ENCODE measurements around the gene NSUN3.

The NSUN3 gene

DNA sequence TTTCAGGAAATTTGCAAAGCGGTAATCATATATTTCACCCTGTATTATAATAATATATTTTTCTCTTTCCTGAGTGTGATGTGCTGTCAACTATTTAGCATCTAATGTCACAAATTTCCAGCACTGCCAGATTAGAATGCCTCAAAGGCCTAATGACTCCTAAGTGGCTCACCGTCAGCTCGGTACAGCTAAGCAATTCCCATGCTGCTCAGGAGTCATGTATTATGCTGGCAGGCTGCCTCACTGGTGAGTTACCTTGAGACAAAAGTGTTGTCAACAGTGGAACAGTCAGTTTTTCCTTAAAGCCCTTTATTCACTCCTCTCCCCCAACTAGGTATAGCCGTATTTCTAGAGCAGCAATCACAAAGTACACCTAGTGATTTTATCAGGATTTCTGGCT, 83.6 kb downstream of the NSUN3 start:
- DNase-seq (ENCODE audit: insufficient read length, low spot score): no peak
- FAIRE-seq: no peak
- TF ChIP-seq, protein P1, sequence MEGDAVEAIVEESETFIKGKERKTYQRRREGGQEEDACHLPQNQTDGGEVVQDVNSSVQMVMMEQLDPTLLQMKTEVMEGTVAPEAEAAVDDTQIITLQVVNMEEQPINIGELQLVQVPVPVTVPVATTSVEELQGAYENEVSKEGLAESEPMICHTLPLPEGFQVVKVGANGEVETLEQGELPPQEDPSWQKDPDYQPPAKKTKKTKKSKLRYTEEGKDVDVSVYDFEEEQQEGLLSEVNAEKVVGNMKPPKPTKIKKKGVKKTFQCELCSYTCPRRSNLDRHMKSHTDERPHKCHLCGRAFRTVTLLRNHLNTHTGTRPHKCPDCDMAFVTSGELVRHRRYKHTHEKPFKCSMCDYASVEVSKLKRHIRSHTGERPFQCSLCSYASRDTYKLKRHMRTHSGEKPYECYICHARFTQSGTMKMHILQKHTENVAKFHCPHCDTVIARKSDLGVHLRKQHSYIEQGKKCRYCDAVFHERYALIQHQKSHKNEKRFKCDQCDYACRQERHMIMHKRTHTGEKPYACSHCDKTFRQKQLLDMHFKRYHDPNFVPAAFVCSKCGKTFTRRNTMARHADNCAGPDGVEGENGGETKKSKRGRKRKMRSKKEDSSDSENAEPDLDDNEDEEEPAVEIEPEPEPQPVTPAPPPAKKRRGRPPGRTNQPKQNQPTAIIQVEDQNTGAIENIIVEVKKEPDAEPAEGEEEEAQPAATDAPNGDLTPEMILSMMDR (IDR thresholded peaks at IDR 0.05; ENCODE audit: insufficient read depth, missing control alignments): no peak

DNA sequence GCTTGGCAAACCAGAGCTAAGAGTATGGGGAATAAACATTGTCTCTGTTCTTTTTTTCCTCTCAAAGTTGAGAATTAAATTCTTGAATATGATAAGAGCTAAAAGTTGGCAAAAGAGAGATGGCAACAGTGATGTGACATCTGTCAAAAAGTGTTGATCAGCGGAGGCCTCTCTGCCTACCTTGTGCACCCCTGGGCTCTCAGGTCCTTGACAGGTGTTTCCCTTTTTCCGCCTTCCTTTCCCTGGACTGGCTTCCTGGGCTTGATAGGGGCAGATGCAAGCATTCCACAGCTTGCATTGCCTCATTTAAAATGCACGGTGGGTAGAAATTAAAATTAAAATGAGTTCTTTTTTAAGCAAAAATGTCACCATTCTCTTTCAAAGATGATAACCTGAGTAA, 84.2 kb downstream of the NSUN3 start:
- TF ChIP-seq, protein P1 (IDR thresholded peaks at IDR 0.05; ENCODE audit: insufficient read depth, missing control alignments): no peak
- no peak for FAIRE-seq

DNA sequence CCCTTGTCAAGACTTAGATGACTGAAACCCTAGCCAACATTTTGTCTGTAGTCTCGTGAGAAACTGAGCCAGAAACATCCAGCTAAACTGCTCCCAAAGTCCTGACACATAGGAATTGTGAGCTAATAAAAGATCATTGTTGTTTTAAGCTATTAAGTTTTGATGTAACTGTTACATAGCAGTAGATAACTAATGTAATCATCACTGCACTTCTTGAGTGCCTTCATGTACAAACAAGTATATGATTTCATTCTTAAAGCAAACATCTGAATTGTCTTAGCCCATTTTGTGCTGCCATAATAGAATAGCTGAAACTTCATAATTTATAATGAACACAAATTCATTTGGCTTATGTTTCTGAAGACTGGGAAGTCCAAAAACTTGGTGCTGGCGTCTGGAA, 87.3 kb downstream of the NSUN3 start:
- TF ChIP-seq, protein P1 (IDR thresholded peaks at IDR 0.05; ENCODE audit: insufficient read depth, missing control alignments): no peak
- DNase-seq (ENCODE audit: insufficient read length, low spot score) (no peak), FAIRE-seq (no peak)

More for the DNA sequence above, 84.2 kb downstream of the NSUN3 start:
- DNase-seq (ENCODE audit: insufficient read length, low spot score): no peak

DNA sequence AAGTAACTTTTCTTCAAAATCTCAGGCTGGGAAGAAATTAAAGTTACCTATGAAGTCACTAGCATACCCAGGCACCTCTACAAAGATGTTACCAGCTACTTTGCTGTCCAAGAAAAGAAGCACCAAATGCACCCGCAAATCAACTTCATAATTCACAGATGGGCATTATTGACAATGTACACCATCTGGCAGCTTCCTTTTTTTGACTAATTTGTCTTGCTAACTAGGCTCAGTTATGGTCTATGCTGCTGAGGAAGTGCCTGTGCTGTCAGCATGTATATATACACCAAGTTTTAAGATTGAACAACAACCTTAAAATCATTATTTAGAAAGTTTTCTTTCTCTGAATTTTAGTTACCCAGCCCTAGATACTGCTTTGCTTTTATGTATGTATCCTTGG, 93.8 kb downstream of the NSUN3 start:
- TF ChIP-seq, protein P1 (IDR thresholded peaks at IDR 0.05; ENCODE audit: insufficient read depth, missing control alignments): no peak
- DNase-seq (ENCODE audit: insufficient read length, low spot score) (no peak), FAIRE-seq (no peak)

DNA sequence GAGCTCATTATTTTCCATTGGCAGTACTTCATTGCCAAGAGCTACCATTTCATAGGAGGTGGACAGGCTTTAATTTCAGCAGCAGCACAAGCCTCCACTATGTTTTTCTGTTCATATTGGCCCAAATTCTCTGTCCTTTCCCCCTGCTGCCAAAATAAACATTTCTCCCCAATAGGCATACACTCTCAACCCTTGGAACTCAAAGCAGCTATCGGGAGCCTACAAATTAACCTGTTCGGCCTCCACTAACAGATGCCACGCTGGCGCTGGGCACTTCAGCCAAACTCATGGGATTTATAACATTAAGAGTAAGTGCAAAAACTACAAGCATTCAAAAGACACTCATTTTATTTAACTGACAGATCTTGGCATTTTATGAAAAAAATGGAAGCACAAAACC, 95.7 kb downstream of the NSUN3 start:
- FAIRE-seq (no peak), DNase-seq (ENCODE audit: insufficient read length, low spot score) (no peak)
- TF ChIP-seq, protein P1 (IDR thresholded peaks at IDR 0.05; ENCODE audit: insufficient read depth, missing control alignments): no peak

DNA sequence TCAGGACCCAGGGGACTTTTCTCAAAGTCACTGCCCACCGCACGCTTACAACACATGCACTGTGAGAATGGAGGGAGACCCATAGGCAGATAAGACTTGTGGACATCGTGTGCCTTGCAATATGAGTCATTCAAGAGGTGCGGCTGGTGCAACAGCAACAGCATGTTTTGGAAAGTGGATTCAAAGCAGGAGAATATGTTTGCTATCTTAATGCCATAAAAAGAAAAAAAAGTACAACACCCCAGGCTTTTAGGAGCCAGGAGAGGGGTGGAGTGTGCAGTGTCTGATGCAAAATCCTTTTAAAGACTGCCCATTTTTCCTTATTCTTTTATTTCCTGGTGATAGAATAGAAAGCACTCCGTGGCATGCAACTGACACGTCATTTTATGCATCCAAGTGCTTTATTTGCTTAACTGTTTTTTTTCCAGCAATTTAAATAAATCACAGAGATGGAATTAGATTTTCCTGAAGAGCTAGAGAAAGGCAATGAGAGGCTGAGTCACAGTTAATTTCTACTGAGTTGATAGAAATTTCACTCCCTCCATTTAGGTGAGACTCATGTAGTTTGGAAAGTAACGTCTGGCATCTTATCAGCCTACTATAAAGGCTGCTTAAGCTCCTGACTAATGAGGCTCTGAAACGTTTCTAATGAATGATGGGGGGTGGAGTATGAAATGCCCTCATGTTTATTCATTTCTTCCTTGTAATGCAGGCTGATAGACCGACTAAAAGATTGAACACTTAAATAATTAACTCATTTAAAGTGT, 96.4 kb downstream of the NSUN3 start:
- FAIRE-seq (no peak), DNase-seq (ENCODE audit: insufficient read length, low spot score) (no peak)
- TF ChIP-seq, protein P1 (IDR thresholded peaks at IDR 0.05; ENCODE audit: insufficient read depth, missing control alignments): no peak

DNA sequence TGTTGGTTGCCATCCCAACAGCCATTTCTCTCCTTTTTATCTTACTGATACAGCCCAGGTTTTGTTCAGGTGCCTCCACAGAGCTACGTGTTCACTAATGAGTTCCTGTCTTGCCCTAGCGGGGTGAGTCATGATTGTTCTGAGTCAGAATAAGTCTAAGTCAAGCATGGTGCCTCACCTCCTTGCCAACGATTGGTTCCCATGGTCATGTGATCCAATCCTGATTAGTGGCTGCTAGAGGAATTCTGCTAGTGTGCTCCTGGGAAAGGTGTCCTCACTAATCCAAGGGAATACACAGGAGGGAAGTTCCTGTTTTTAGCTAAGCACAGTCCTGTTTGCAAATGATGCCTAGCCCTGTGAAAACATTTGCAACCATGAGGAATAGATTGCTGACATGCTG, 99.8 kb downstream of the NSUN3 start:
- TF ChIP-seq, protein P1 (IDR thresholded peaks at IDR 0.05; ENCODE audit: insufficient read depth, missing control alignments): no peak
- DNase-seq (ENCODE audit: insufficient read length, low spot score): no peak
- FAIRE-seq: no peak
